ENCODE data around the gene PLXNA1. TPM values are rescaled to one million over a fixed set of nuclear protein-coding genes. Genes with fewer than 3 reads are reported as not detected.

PLXNA1 gene
- total and polyA plus RNA-seq, 2 experiments from 2014 or later: 11.0 to 73.5 TPM

DNA sequence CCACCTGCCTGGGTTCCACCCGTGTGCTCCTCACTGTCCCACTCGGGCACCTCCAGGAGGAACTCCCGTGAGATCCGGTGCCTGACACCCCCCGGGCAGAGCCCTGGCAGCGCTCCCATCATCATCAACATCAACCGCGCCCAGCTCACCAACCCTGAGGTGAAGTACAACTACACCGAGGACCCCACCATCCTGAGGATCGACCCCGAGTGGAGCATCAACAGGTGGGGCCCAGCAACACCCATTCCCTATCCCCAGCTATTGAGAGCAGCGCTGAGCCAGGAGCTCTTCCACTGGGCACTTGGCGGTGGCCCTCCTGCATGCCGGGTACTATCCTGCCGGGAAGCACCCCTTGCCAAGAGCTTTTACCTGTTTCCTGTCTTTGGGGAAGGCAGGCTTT is 33.5 kb downstream of the PLXNA1 start (continued):
- TF ChIP-seq, protein P1, sequence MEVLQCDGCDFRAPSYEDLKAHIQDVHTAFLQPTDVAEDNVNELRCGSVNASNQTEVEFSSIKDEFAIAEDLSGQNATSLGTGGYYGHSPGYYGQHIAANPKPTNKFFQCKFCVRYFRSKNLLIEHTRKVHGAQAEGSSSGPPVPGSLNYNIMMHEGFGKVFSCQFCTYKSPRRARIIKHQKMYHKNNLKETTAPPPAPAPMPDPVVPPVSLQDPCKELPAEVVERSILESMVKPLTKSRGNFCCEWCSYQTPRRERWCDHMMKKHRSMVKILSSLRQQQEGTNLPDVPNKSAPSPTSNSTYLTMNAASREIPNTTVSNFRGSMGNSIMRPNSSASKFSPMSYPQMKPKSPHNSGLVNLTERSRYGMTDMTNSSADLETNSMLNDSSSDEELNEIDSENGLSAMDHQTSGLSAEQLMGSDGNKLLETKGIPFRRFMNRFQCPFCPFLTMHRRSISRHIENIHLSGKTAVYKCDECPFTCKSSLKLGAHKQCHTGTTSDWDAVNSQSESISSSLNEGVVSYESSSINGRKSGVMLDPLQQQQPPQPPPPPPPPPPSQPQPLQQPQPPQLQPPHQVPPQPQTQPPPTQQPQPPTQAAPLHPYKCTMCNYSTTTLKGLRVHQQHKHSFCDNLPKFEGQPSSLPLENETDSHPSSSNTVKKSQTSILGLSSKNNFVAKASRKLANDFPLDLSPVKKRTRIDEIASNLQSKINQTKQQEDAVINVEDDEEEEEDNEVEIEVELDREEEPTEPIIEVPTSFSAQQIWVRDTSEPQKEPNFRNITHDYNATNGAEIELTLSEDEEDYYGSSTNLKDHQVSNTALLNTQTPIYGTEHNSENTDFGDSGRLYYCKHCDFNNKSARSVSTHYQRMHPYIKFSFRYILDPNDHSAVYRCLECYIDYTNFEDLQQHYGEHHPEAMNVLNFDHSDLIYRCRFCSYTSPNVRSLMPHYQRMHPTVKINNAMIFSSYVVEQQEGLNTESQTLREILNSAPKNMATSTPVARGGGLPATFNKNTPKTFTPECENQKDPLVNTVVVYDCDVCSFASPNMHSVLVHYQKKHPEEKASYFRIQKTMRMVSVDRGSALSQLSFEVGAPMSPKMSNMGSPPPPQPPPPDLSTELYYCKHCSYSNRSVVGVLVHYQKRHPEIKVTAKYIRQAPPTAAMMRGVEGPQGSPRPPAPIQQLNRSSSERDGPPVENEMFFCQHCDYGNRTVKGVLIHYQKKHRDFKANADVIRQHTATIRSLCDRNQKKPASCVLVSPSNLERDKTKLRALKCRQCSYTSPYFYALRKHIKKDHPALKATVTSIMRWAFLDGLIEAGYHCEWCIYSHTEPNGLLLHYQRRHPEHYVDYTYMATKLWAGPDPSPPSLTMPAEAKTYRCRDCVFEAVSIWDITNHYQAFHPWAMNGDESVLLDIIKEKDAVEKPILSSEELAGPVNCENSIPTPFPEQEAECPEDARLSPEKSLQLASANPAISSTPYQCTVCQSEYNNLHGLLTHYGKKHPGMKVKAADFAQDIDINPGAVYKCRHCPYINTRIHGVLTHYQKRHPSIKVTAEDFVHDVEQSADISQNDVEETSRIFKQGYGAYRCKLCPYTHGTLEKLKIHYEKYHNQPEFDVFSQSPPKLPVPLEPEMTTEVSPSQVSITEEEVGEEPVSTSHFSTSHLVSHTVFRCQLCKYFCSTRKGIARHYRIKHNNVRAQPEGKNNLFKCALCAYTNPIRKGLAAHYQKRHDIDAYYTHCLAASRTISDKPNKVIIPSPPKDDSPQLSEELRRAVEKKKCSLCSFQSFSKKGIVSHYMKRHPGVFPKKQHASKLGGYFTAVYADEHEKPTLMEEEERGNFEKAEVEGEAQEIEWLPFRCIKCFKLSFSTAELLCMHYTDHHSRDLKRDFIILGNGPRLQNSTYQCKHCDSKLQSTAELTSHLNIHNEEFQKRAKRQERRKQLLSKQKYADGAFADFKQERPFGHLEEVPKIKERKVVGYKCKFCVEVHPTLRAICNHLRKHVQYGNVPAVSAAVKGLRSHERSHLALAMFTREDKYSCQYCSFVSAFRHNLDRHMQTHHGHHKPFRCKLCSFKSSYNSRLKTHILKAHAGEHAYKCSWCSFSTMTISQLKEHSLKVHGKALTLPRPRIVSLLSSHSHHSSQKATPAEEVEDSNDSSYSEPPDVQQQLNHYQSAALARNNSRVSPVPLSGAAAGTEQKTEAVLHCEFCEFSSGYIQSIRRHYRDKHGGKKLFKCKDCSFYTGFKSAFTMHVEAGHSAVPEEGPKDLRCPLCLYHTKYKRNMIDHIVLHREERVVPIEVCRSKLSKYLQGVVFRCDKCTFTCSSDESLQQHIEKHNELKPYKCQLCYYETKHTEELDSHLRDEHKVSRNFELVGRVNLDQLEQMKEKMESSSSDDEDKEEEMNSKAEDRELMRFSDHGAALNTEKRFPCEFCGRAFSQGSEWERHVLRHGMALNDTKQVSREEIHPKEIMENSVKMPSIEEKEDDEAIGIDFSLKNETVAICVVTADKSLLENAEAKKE (CRISPR knock-in tag; IDR thresholded peaks at IDR 0.05): no peak

DNA sequence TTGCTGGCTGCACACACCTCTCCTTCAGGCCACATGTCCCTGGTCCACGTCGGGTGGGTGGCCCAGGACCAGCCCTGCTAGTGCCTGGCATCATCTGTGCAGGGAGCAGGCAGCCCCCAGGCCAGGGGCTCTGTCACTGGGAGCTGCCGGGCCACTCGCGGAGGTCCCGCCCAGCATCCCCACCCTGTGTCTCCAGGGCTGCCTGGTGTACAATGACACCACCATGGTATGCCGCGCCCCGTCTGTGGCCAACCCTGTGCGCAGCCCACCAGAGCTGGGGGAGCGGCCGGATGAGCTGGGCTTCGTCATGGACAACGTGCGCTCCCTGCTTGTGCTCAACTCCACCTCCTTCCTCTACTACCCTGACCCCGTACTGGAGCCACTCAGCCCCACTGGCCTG is 34.3 kb downstream of the PLXNA1 start:
- Histone ChIP-seq H3K27ac (ENCODE audit: low read depth) (no peak overlapping the region), H3K27me3 (ENCODE audit: insufficient read depth) (no peaks in the 10 kb centered on the region), H4K20me1 (replicated peaks; ENCODE audit: insufficient read depth) (no peaks in the 10 kb centered on the region), H3K36me3 (ENCODE audit: insufficient read depth) (no peaks in the 10 kb centered on the region), H3K4me3 (no peak overlapping the region), H3F3A (replicated peaks; ENCODE audit: low read depth) (no peaks in the 10 kb centered on the region), H3K4me1 (ENCODE audit: insufficient read depth) (no peaks in the 10 kb centered on the region), H3K4me2 (no peak overlapping the region), H3K79me2 (replicated peaks; ENCODE audit: insufficient read depth) (no peaks in the 10 kb centered on the region), H2AFZ (no peak overlapping the region), H3K9me2 (ENCODE audit: insufficient read depth) (no peaks in the 10 kb centered on the region)
- Mint-ChIP-seq H3K27me3 (ENCODE audit: insufficient read depth, low read depth, poor library complexity) (peaks cover 8% of the 10 kb centered on the region), H3K4me3 (no peak overlapping the region), H3K27ac (no peak overlapping the region), H3K9me3 (no peaks in the 10 kb centered on the region), H3K36me3 (ENCODE audit: low read depth) (peaks cover 28% of the 10 kb centered on the region), H3K4me1 (no peaks in the 10 kb centered on the region)
- no peak for ATAC-seq
- no peak for DNase-seq (ENCODE audit: low spot score)
- TF ChIP-seq, protein P2, sequence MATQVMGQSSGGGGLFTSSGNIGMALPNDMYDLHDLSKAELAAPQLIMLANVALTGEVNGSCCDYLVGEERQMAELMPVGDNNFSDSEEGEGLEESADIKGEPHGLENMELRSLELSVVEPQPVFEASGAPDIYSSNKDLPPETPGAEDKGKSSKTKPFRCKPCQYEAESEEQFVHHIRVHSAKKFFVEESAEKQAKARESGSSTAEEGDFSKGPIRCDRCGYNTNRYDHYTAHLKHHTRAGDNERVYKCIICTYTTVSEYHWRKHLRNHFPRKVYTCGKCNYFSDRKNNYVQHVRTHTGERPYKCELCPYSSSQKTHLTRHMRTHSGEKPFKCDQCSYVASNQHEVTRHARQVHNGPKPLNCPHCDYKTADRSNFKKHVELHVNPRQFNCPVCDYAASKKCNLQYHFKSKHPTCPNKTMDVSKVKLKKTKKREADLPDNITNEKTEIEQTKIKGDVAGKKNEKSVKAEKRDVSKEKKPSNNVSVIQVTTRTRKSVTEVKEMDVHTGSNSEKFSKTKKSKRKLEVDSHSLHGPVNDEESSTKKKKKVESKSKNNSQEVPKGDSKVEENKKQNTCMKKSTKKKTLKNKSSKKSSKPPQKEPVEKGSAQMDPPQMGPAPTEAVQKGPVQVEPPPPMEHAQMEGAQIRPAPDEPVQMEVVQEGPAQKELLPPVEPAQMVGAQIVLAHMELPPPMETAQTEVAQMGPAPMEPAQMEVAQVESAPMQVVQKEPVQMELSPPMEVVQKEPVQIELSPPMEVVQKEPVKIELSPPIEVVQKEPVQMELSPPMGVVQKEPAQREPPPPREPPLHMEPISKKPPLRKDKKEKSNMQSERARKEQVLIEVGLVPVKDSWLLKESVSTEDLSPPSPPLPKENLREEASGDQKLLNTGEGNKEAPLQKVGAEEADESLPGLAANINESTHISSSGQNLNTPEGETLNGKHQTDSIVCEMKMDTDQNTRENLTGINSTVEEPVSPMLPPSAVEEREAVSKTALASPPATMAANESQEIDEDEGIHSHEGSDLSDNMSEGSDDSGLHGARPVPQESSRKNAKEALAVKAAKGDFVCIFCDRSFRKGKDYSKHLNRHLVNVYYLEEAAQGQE (IDR thresholded peaks at IDR 0.05; ENCODE audit: unreplicated experiment): no peak
- TF ChIP-seq, protein P1 (CRISPR knock-in tag; IDR thresholded peaks at IDR 0.05): no peak
- no peak for TF ChIP-seq STAT1 (IDR thresholded peaks at IDR 0.05; ENCODE audit: unreplicated experiment)
- no peak for TF ChIP-seq EZH2phosphoT487 (IDR thresholded peaks at IDR 0.05; ENCODE audit: unreplicated experiment)
- no peak for TF ChIP-seq ZNF331 (CRISPR knock-in tag; IDR thresholded peaks at IDR 0.05; ENCODE audit: low read depth)

Measured in GM23338 (cell line).